HL-60 (cell line): Measurements from ENCODE around the gene FADS3.

Experiments
- DNase-seq, 2 experiments: peaks; one replicate each; pipeline ENCODE4 v3.0.0-alpha.2; 2010 to 2020; ENCODE audit warnings: low read depth in 1 of 2, low spot score in 1 of 2
- H3K27ac ChIP-seq: fragments of 250-450 bp; sonication (Bioruptor Pico); replicated peaks from 2 replicates; pipeline ENCODE4 v1.5.1; 2020; ENCODE audit warnings: mild to moderate bottlenecking, moderate library complexity
- H3K27me3 ChIP-seq: fragments of 250-450 bp; sonication (Bioruptor Pico); 2 replicates; pipeline ENCODE4 v1.5.1; 2021; ENCODE audit warnings: mild to moderate bottlenecking, moderate library complexity; ENCODE audit not compliant: insufficient read depth, poor library complexity, severe bottlenecking
- H3K4me3 ChIP-seq: replicated peaks from 2 replicates; pipeline ENCODE4 v1.5.1; 2011; ENCODE audit warnings: mild to moderate bottlenecking, control low read depth, low read length; ENCODE audit not compliant: insufficient read depth
- GABPA ChIP-seq: IDR thresholded peaks from 2 replicates; pipeline ENCODE4 v1.6.1; 2012; ENCODE audit warnings: low read depth
- POLR2AphosphoS5 ChIP-seq: IDR thresholded peaks from 2 replicates; pipeline ENCODE4 v1.6.1; 2012; ENCODE audit warnings: low read depth
- SPI1 ChIP-seq: IDR thresholded peaks from 2 replicates; pipeline ENCODE4 v1.6.1; 2012; ENCODE audit warnings: low read depth, mild to moderate bottlenecking, borderline replicate concordance
- TF ChIP-seq, protein P1 (sequence below): IDR thresholded peaks from 2 replicates; pipeline ENCODE4 v1.6.1; 2012; ENCODE audit warnings: low read depth; ENCODE audit not compliant: insufficient replicate concordance
- TF ChIP-seq, protein P2 (sequence below): IDR thresholded peaks from one replicate; pipeline ENCODE4 v1.5.1; 2011; ENCODE audit warnings: low read length, control low read depth, inconsistent platforms; ENCODE audit not compliant: insufficient read depth

Gene FADS3

DNA sequence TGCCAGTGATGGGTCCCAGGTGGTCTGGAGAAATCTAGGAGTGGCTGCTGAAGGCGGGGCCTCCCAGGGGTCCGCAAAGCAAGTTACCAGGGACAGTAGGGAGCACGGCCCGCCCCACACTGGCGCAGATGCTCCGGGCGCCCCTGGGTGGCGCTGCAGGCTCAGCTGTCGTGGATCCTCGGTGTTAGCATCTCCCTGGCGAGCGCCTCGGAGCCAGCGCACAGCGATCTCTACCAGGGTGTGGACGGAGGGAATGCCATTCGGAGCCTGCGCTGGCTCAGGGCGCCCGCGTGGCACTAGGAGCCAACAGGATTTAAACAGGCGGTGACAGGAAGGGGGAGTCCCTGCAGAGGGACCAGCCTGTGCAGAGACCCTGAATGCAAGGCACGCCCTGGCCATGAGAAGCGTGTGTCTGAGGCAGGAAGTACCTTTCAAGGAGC is 20.2 kb downstream of the FADS3 start:
- Histone ChIP-seq H3K27ac (no peak overlapping the region), H3K4me3 (no peak overlapping the region), H3K27me3 (peaks cover 9% of the 10 kb centered on the region)
- TF ChIP-seq, protein P1, sequence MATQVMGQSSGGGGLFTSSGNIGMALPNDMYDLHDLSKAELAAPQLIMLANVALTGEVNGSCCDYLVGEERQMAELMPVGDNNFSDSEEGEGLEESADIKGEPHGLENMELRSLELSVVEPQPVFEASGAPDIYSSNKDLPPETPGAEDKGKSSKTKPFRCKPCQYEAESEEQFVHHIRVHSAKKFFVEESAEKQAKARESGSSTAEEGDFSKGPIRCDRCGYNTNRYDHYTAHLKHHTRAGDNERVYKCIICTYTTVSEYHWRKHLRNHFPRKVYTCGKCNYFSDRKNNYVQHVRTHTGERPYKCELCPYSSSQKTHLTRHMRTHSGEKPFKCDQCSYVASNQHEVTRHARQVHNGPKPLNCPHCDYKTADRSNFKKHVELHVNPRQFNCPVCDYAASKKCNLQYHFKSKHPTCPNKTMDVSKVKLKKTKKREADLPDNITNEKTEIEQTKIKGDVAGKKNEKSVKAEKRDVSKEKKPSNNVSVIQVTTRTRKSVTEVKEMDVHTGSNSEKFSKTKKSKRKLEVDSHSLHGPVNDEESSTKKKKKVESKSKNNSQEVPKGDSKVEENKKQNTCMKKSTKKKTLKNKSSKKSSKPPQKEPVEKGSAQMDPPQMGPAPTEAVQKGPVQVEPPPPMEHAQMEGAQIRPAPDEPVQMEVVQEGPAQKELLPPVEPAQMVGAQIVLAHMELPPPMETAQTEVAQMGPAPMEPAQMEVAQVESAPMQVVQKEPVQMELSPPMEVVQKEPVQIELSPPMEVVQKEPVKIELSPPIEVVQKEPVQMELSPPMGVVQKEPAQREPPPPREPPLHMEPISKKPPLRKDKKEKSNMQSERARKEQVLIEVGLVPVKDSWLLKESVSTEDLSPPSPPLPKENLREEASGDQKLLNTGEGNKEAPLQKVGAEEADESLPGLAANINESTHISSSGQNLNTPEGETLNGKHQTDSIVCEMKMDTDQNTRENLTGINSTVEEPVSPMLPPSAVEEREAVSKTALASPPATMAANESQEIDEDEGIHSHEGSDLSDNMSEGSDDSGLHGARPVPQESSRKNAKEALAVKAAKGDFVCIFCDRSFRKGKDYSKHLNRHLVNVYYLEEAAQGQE = no peak
- TF ChIP-seq, protein P2, sequence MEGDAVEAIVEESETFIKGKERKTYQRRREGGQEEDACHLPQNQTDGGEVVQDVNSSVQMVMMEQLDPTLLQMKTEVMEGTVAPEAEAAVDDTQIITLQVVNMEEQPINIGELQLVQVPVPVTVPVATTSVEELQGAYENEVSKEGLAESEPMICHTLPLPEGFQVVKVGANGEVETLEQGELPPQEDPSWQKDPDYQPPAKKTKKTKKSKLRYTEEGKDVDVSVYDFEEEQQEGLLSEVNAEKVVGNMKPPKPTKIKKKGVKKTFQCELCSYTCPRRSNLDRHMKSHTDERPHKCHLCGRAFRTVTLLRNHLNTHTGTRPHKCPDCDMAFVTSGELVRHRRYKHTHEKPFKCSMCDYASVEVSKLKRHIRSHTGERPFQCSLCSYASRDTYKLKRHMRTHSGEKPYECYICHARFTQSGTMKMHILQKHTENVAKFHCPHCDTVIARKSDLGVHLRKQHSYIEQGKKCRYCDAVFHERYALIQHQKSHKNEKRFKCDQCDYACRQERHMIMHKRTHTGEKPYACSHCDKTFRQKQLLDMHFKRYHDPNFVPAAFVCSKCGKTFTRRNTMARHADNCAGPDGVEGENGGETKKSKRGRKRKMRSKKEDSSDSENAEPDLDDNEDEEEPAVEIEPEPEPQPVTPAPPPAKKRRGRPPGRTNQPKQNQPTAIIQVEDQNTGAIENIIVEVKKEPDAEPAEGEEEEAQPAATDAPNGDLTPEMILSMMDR = peak; percentile 74
- peak; percentile 41 to 56 for DNase-seq

DNA sequence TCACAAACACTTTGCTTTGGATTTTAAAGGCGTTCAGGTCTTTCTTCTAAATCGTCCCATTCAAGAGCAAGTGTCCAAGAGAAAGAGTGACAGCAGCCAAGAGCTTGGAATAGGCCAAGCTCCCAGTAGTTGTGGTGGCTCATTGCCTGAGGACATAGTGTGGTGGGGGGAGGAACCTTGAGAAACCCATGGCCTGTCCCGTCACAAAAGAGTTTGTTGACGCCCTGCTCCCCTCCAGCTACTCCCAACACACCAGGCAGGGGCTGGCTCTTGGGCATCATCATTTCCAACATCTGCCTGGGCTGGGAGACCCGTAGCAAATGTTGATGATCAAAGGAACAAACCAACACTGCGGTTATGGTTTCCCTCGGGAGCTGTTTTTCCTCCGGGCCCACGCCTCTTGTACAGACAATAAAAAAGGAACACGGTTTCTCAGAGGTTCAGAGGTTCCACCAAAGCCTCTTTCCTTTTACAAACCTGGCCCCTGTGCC is 20.8 kb downstream of the FADS3 start:
- TF ChIP-seq, protein P1 = no peak
- no peak for TF ChIP-seq POLR2AphosphoS5
- TF ChIP-seq, protein P2 = no peak
- H3K27me3 ChIP-seq = peaks cover 9% of the 10 kb centered on the region
- H3K4me3 ChIP-seq = no peak overlapping the region
- no peak overlapping the region for H3K27ac ChIP-seq
- DNase-seq = no peak

DNA sequence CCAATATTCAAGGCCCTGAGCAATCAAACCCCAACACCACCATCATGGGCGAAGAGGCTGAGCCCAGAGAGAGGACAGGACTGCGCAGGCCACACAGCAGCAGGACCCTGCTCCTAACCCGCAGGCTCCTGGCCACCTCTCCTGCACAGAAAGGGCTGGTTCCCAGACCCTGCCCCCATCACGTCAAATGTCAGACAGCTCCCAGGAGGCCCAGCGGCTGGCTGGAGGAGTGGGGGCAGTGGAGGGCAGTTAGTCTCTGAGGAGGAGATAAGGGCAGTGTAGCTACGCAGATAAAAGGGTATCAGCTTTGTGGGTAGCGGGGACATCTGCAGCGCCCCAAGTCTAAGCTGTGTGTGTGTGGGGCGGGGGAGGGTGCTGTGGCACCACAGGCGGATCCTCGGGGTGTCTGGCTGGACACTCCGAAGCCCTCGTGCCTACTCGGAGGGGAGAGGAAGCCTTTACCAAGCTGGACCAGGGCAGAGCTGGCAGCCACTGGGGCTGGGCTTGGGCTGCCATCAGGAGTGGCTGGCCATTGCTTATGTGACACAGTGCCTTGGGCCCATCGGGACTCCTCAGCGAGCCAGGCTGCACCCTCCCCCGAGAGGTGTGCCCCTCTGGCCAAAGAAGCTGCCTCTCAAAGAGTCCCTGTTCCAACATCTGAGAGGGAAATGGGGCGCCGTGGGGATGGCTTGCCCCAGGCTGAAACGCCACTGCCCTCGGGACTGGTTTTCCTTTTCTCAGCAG is 21.5 kb downstream of the FADS3 start:
- Histone ChIP-seq H3K4me3 (no peak overlapping the region), H3K27ac (no peak overlapping the region), H3K27me3 (peaks cover 9% of the 10 kb centered on the region)
- no peak for DNase-seq
- TF ChIP-seq POLR2AphosphoS5 (no peak), GABPA (no peak), SPI1 (no peak)
- TF ChIP-seq, protein P1 = no peak
- TF ChIP-seq, protein P2 = no peak
